ENCODE measurements around the gene COL6A2. TPM values are rescaled to one million over a fixed set of nuclear protein-coding genes. Genes with fewer than 3 reads are reported as not detected.
"Not testable (repeated sequence)": the region's sequence is repeated elsewhere in the genome, so short reads cannot be mapped to it uniquely, and the experiment has no call there.

Gene COL6A2
- total RNA-seq, 2 donors from 2014 or later: 249 to 252 TPM

GRCh38 chr21:46104104-46104503 is 6.2 kb downstream of the COL6A2 start:
- peaks cover 0 to 28% of the 10 kb centered on the region in 2 donors for H3K9me3 ChIP-seq
- TF ChIP-seq CTCF (IDR thresholded peaks at IDR 0.05): no peak

GRCh38 chr21:46107376-46107775 is 9.5 kb downstream of the COL6A2 start:
- peaks cover 0 to 26% of the 10 kb centered on the region in 2 donors for H3K4me1 ChIP-seq
- H3K9me3 ChIP-seq: peaks cover 0 to 23% of the 10 kb centered on the region in 2 donors
- not testable (repeated sequence) for H3K4me3 ChIP-seq; H3K27ac ChIP-seq; H3K27me3 ChIP-seq; H3K36me3 ChIP-seq; DNase-seq (ENCODE audit: low spot score)

More at GRCh38 chr21:46104104-46104503, 6.2 kb downstream of the COL6A2 start:
- peaks cover 0 to 4% of the 10 kb centered on the region in 2 donors for H3K4me1 ChIP-seq
- H3K4me3 ChIP-seq: no peak overlapping the region
- H3K27me3 ChIP-seq: no peaks in the 10 kb centered on the region
- no peak for DNase-seq (ENCODE audit: low spot score)
- H3K36me3 ChIP-seq: no peaks in the 10 kb centered on the region
- no peak overlapping the region for H3K27ac ChIP-seq

- TF ChIP-seq CTCF (IDR thresholded peaks at IDR 0.05): no peak
- Histone ChIP-seq H3K4me3 (no peak overlapping the region), H3K27me3 (no peaks in the 10 kb centered on the region), H3K36me3 (peaks cover 22% of the 10 kb centered on the region), H3K27ac (peak overlapping the region in 1 of 2 donors; percentile 75), H3K4me1 (peaks cover 0 to 26% of the 10 kb centered on the region in 2 donors), H3K9me3 (peaks cover 0 to 13% of the 10 kb centered on the region in 2 donors)
- peak; percentile 28 for DNase-seq (ENCODE audit: low spot score)
These were observed 11.0 kb downstream of the COL6A2 start for GRCh38 chr21:46108827-46109312.

GRCh38 chr21:46109313-46110221 is 11.7 kb downstream of the COL6A2 start:
- H3K27me3 ChIP-seq: no peaks in the 10 kb centered on the region
- peaks cover 0 to 13% of the 10 kb centered on the region in 2 donors for H3K9me3 ChIP-seq
- peak; percentile 51 for DNase-seq (ENCODE audit: low spot score)
- H3K4me3 ChIP-seq: no peak overlapping the region
- peaks cover 0 to 26% of the 10 kb centered on the region in 2 donors for H3K4me1 ChIP-seq
- H3K36me3 ChIP-seq: peaks cover 29% of the 10 kb centered on the region
- TF ChIP-seq CTCF (IDR thresholded peaks at IDR 0.05): no peak
- peak overlapping the region; percentile 75 to 77 for H3K27ac ChIP-seq

GRCh38 chr21:46110499-46111192 is 12.7 kb downstream of the COL6A2 start:
- Histone ChIP-seq H3K27ac (peak overlapping the region; percentile 75 to 77), H3K27me3 (no peaks in the 10 kb centered on the region), H3K4me3 (no peak overlapping the region), H3K36me3 (peaks cover 40% of the 10 kb centered on the region), H3K9me3 (peaks cover 0 to 17% of the 10 kb centered on the region in 2 donors), H3K4me1 (peaks cover 0 to 26% of the 10 kb centered on the region in 2 donors)
- TF ChIP-seq CTCF (IDR thresholded peaks at IDR 0.05): peak in 1 of 2 donors; percentile 34
- DNase-seq (ENCODE audit: low spot score): peak; percentile 62

GRCh38 chr21:46111193-46111571 is 13.3 kb downstream of the COL6A2 start:
- Histone ChIP-seq H3K4me3 (no peak overlapping the region), H3K4me1 (peaks cover 0 to 26% of the 10 kb centered on the region in 2 donors), H3K27ac (peak overlapping the region; percentile 75 to 77), H3K9me3 (peaks cover 0 to 14% of the 10 kb centered on the region in 2 donors), H3K36me3 (peaks cover 46% of the 10 kb centered on the region), H3K27me3 (no peaks in the 10 kb centered on the region)
- peak; percentile 28 for DNase-seq (ENCODE audit: low spot score)
- no peak for TF ChIP-seq CTCF (IDR thresholded peaks at IDR 0.05)
